CD14-positive monocyte (primary cell): ENCODE results near the gene ADAMTS7. TPM values are rescaled to one million over a fixed set of nuclear protein-coding genes. Genes with fewer than 3 reads are reported as not detected.

Experiments
- DNase-seq, 3 donors: peaks; one replicate each; pipeline ENCODE4 v3.0.0-alpha.2; 2011 to 2022
- H2AFZ ChIP-seq: 2 replicates; pipeline ENCODE4 v1.6.0; 2012; ENCODE audit warnings: mild to moderate bottlenecking, low read depth, low read length, inconsistent platforms; ENCODE audit not compliant: insufficient read depth, poor library complexity, severe bottlenecking
- H3K27ac ChIP-seq, 2 donors: 1 replicate in 1 of 2; 2 replicates in 1 of 2; pipeline ENCODE4 v1.5.1; 2012 to 2013; ENCODE audit warnings: low read length in 2 of 2, control low read depth in 1 of 2, inconsistent platforms in 1 of 2, low read depth in 1 of 2, mild to moderate bottlenecking in 1 of 2
- H3K27me3 ChIP-seq, 2 donors: one replicate each; pipeline versions ENCODE4 v1.6.0 to v1.6.1; 2011 to 2013; ENCODE audit warnings: low read length in 2 of 2; ENCODE audit not compliant: control insufficient read depth in 2 of 2, insufficient read depth in 2 of 2
- H3K36me3 ChIP-seq, 2 donors: replicated peaks in 1 of 2; 1 replicate in 1 of 2; 2 replicates in 1 of 2; pipeline versions ENCODE4 v1.5.1 to v1.6.1; 2012 to 2013; ENCODE audit warnings: low read length in 2 of 2, control low read depth in 1 of 2, inconsistent platforms in 1 of 2, mild to moderate bottlenecking in 1 of 2; ENCODE audit not compliant: insufficient read depth in 2 of 2, control insufficient read depth in 1 of 2
- H3K4me1 ChIP-seq, 2 donors: 1 replicate in 1 of 2; 2 replicates in 1 of 2; pipeline versions ENCODE4 v1.5.1 to v1.6.1; 2012 to 2013; ENCODE audit warnings: low read length in 2 of 2, control low read depth in 1 of 2, inconsistent platforms in 1 of 2, mild to moderate bottlenecking in 1 of 2, moderate library complexity in 1 of 2; ENCODE audit not compliant: insufficient read depth in 2 of 2, control insufficient read depth in 1 of 2
- H3K4me2 ChIP-seq: replicated peaks from 2 replicates; pipeline ENCODE3; 2012; ENCODE audit warnings: low read length, moderate library complexity, mild to moderate bottlenecking; ENCODE audit not compliant: poor library complexity, severe bottlenecking; ENCODE audit errors: extremely low read depth
- H3K4me3 ChIP-seq, 3 experiments: fragments of 200-600 bp in 1 of 3; sonication (generic) in 1 of 3; replicated peaks in 1 of 3; 1 replicate in 2 of 3; 2 replicates in 1 of 3; pipeline ENCODE4 v1.5.1; 2011 to 2013; ENCODE audit warnings: low read length in 3 of 3, mild to moderate bottlenecking in 3 of 3, control low read depth in 2 of 3, low read depth in 2 of 3, inconsistent platforms in 1 of 3, moderate library complexity in 1 of 3
- H3K79me2 ChIP-seq: 2 replicates; pipeline ENCODE4 v1.6.0; 2012; ENCODE audit warnings: mild to moderate bottlenecking, control low read depth, inconsistent platforms, low read length, moderate library complexity; ENCODE audit not compliant: insufficient read depth
- H3K9ac ChIP-seq: 2 replicates; pipeline ENCODE4 v1.6.0; 2017; ENCODE audit warnings: low read length, mild to moderate bottlenecking; ENCODE audit not compliant: insufficient read depth, poor library complexity, severe bottlenecking
- H3K9me3 ChIP-seq, 2 donors: replicated peaks in 1 of 2; 1 replicate in 1 of 2; 2 replicates in 1 of 2; pipeline versions ENCODE4 v1.5.1 to v1.6.1; 2012 to 2013; ENCODE audit warnings: low read length in 2 of 2, control low read depth in 1 of 2; ENCODE audit not compliant: control insufficient read depth in 1 of 2, insufficient read depth in 1 of 2
- H4K20me1 ChIP-seq: 2 replicates; pipeline ENCODE4 v1.6.0; 2012; ENCODE audit warnings: mild to moderate bottlenecking, low read length, control low read depth, moderate library complexity; ENCODE audit not compliant: insufficient read depth
- H3K27ac Mint-ChIP-seq, 7 donors: one replicate each; pipeline ENCODE4 v1.8.0; 2020; ENCODE audit warnings: mild to moderate bottlenecking in 7 of 7, mixed read lengths in 7 of 7, moderate library complexity in 6 of 7, inconsistent platforms in 2 of 7
- H3K27me3 Mint-ChIP-seq, 3 donors: one replicate each; pipeline ENCODE4 v1.8.0; 2021 to 2022; ENCODE audit warnings: low read depth in 3 of 3, mild to moderate bottlenecking in 3 of 3, mixed read lengths in 3 of 3, moderate library complexity in 3 of 3, inconsistent platforms in 1 of 3
- H3K36me3 Mint-ChIP-seq, 2 donors: one replicate each; pipeline ENCODE4 v1.8.0; 2020; ENCODE audit warnings: mixed read lengths in 2 of 2, inconsistent platforms in 1 of 2, mild to moderate bottlenecking in 1 of 2
- H3K4me1 Mint-ChIP-seq: one replicate; pipeline ENCODE4 v1.8.0; 2020; ENCODE audit warnings: mild to moderate bottlenecking, mixed read lengths
- H3K4me3 Mint-ChIP-seq, 2 donors: one replicate each; pipeline ENCODE4 v1.8.0; 2020; ENCODE audit warnings: mild to moderate bottlenecking in 2 of 2, mixed read lengths in 2 of 2, moderate library complexity in 1 of 2
- H3K9me3 Mint-ChIP-seq, 7 donors: one replicate each; pipeline ENCODE4 v1.8.0; 2020 to 2022; ENCODE audit warnings: mixed read lengths in 7 of 7, mild to moderate bottlenecking in 6 of 7, moderate library complexity in 6 of 7, inconsistent platforms in 2 of 7
- WGBS: methylation state at CpG from one replicate; pipeline ENCODE4 v1.1.5; 2013; ENCODE audit warnings: missing lambda C conversion rate; ENCODE audit not compliant: insufficient coverage; 5-methylcytosine and 5-hydroxymethylcytosine counted together
- intact Hi-C, 2 donors: fragments of 100-400 bp; cut with micrococcal nuclease; formaldehyde crosslinking; loops; one replicate each; pipeline versions ENCODE4 v1.15.0 to v1.15.1; 2023
- polyA plus RNA-seq, 3 donors: library from polyadenylated mRNA; depleted of rRNA in 1 of 3; unstranded in 2 of 3; stranded (reverse) in 1 of 3; fragments of 300-500 nt in 2 of 3; fragments of >200 nt in 1 of 3; fragmentation: Illumina TruSeq in 2 of 3; gene quantifications; 1 replicate in 2 of 3; 2 replicates in 1 of 3; pipeline ENCODE4 v1.2.3, GENCODE V29; 2012 to 2021
- TF ChIP-seq, protein P1 (sequence below): fragments of 200-600 bp; IDR thresholded peaks from one replicate; pipeline ENCODE4 v1.8.0; 2022; ENCODE audit warnings: antibody characterized with exemption, mild to moderate bottlenecking

ADAMTS7 gene
- polyA plus RNA-seq, 3 donors = not detected

DNA sequence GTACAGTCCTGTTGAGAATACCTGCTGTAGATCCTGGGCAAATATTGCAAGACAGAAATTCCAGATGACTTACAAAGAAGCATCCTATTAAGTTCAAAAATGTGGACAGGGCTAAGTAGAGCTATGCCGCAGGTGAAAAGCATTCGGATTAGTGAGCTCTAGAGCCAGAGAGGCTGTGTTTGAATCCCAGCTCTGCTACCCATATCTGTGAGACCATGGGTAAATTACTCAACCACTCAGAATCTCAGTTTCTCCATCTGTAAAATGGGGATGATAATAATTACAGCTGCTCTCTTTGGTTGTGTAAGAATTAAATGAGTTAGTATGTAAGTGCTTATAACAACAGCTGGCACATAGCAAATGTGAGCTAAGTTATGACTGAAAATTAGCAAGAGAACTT is 3.9 kb downstream of the ADAMTS7 start:
- intact Hi-C loops = no loop called here
- no peak overlapping the region for H3K4me3 ChIP-seq
- peaks cover 3 to 10% of the 10 kb centered on the region in 2 donors for H3K36me3 Mint-ChIP-seq
- TF ChIP-seq, protein P1, sequence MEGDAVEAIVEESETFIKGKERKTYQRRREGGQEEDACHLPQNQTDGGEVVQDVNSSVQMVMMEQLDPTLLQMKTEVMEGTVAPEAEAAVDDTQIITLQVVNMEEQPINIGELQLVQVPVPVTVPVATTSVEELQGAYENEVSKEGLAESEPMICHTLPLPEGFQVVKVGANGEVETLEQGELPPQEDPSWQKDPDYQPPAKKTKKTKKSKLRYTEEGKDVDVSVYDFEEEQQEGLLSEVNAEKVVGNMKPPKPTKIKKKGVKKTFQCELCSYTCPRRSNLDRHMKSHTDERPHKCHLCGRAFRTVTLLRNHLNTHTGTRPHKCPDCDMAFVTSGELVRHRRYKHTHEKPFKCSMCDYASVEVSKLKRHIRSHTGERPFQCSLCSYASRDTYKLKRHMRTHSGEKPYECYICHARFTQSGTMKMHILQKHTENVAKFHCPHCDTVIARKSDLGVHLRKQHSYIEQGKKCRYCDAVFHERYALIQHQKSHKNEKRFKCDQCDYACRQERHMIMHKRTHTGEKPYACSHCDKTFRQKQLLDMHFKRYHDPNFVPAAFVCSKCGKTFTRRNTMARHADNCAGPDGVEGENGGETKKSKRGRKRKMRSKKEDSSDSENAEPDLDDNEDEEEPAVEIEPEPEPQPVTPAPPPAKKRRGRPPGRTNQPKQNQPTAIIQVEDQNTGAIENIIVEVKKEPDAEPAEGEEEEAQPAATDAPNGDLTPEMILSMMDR = no peak
- peaks cover 0 to 28% (median 20%) of the 10 kb centered on the region in 7 donors for H3K9me3 Mint-ChIP-seq
- peaks cover 17% of the 10 kb centered on the region for H3K4me1 Mint-ChIP-seq
- H3K27ac ChIP-seq = no peak overlapping the region
- H3K4me3 Mint-ChIP-seq = no peak overlapping the region
- peaks cover 3 to 17% of the 10 kb centered on the region in 2 donors for H3K9me3 ChIP-seq
- H3K4me2 ChIP-seq = no peak overlapping the region
- no peak overlapping the region for H3K27ac Mint-ChIP-seq
- peaks cover 11 to 20% of the 10 kb centered on the region in 2 donors for H3K4me1 ChIP-seq
- DNase-seq = no peak
- H4K20me1 ChIP-seq = no peaks in the 10 kb centered on the region
- H3K36me3 ChIP-seq = no peaks in the 10 kb centered on the region
- no CpG with 5 or more reads among the region's 2 CpGs for WGBS
- H3K27me3 ChIP-seq = peaks cover 28 to 36% of the 10 kb centered on the region in 2 donors
- H3K79me2 ChIP-seq = no peaks in the 10 kb centered on the region
- no peak overlapping the region for H2AFZ ChIP-seq
- H3K27me3 Mint-ChIP-seq = peaks cover 42 to 52% (median 42%) of the 10 kb centered on the region in 3 donors
- H3K9ac ChIP-seq = no peak overlapping the region

DNA sequence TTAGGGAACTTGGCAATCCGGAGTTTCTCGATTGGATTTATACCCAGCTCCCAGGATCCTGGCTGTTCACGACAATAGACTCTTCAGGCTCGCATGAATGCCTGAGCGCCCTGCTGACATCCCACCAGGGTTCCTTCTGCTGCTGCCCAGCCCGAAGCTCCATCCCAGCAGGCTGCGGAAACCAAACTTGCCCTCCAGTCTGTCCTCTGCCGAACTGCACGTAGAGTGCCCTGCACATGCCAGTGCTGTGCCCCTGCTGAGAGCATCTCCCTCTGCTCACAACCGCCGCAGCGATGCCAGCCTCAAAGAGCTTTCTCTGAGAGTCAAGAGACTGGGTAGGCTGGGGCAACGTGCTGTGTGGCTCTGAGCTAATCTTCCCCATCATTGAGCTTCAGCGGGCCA is 6.9 kb downstream of the ADAMTS7 start:
- Histone ChIP-seq H3K9ac (no peak overlapping the region), H4K20me1 (no peaks in the 10 kb centered on the region), H3K9me3 (peaks cover 3 to 10% of the 10 kb centered on the region in 2 donors), H3K79me2 (no peaks in the 10 kb centered on the region), H3K4me2 (no peak overlapping the region), H3K27me3 (peaks cover 8 to 13% of the 10 kb centered on the region in 2 donors), H3K4me1 (no peaks in the 10 kb centered on the region), H3K27ac (no peak overlapping the region), H2AFZ (no peak overlapping the region), H3K4me3 (no peak overlapping the region), H3K36me3 (no peaks in the 10 kb centered on the region)
- 90% methylated on average over 12 of the region's 14 CpGs for WGBS
- intact Hi-C loops = no loop called here
- Mint-ChIP-seq H3K27ac (no peak overlapping the region), H3K4me1 (no peaks in the 10 kb centered on the region), H3K36me3 (peaks cover 0 to 3% of the 10 kb centered on the region in 2 donors), H3K4me3 (no peak overlapping the region), H3K9me3 (peaks cover 0 to 11% (median 8%) of the 10 kb centered on the region in 7 donors), H3K27me3 (peaks cover 22 to 29% (median 24%) of the 10 kb centered on the region in 3 donors)
- TF ChIP-seq, protein P1 = no peak
- no peak for DNase-seq
